ENCODE results near the gene FYTTD1.
"Not testable (repeated sequence)": the region's sequence is repeated elsewhere in the genome, so short reads cannot be mapped to it uniquely, and the experiment has no call there.

Gene FYTTD1

GRCh38 chr3:197730200-197730599 lies 19.5 kb upstream of the FYTTD1 start:
- TF ChIP-seq CTCF (IDR thresholded peaks at IDR 0.05; ENCODE audit: low read depth, low read length), result no peak
- DNase-seq (ENCODE audit: low read depth in 2 of 2), result peak; percentile 66 to 83
- no peak overlapping the region for H3K4me3 ChIP-seq (replicated peaks in 1 of 2; ENCODE audit: low read depth in 2 of 2, low read length in 2 of 2)

GRCh38 chr3:197730770-197731169 lies 18.9 kb upstream of the FYTTD1 start:
- DNase-seq (ENCODE audit: low read depth in 2 of 2); H3K4me3 ChIP-seq (replicated peaks in 1 of 2; ENCODE audit: low read depth in 2 of 2, low read length in 2 of 2): not testable (repeated sequence)

DNA sequence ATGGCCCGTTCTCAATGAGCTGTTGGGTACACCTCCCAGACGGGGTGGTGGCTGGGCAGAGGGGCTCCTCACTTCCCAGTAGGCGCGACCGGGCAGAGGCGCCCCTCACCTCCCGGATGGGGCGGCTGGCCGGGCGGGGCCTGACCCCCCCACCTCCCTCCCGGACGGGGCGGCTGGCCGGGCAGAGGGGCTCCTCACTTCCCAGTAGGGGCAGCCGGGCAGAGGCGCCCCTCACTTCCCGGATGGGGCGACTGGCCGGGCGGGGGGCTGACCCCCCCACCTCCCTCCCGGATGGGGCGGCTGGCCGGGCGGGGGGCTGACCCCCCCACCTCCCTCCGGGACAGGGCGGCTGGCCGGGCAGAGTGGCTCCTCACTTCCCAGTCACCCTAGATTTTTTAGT lies 18.2 kb upstream of the FYTTD1 start:
- H3K4me3 ChIP-seq (replicated peaks in 1 of 2; ENCODE audit: low read depth in 2 of 2, low read length in 2 of 2), result not testable (repeated sequence)

DNA sequence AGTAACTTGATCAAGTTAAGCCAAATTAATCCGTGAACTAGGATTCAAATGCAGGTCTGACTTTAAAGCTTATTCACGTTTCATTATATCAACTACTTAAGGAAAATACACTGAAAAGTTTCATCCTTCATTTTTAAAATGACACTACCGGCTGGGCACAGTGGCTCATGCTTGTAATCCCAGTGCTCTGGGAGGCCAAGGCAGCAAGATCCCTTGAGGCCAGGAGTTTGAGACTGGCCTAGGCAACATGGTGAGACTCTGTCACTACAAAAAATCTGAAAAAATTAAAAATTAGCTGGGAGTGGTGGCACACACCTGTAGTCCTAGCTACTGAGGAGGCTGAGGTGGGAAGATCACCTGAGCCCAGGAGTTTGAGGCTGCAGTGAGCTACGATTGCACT lies 16.6 kb upstream of the FYTTD1 start:
- no peak overlapping the region for H3K4me3 ChIP-seq (replicated peaks in 1 of 2; ENCODE audit: low read depth in 2 of 2, low read length in 2 of 2)
- DNase-seq (ENCODE audit: low read depth in 2 of 2), result no peak
- TF ChIP-seq CTCF (IDR thresholded peaks at IDR 0.05; ENCODE audit: low read depth, low read length), result no peak

More for the DNA sequence above, 18.2 kb upstream of the FYTTD1 start:
- DNase-seq (ENCODE audit: low read depth in 2 of 2), result not testable (repeated sequence)

- no peak for TF ChIP-seq CTCF (IDR thresholded peaks at IDR 0.05; ENCODE audit: low read depth, low read length)
- no peak for DNase-seq (ENCODE audit: low read depth in 2 of 2)
- H3K4me3 ChIP-seq (replicated peaks in 1 of 2; ENCODE audit: low read depth in 2 of 2, low read length in 2 of 2), result no peak overlapping the region
Observed at GRCh38 chr3:197734667-197735318, 14.9 kb upstream of the FYTTD1 start.

- DNase-seq (ENCODE audit: low read depth in 2 of 2), result peak in 1 of 2 donors; percentile 8
- no peak for TF ChIP-seq CTCF (IDR thresholded peaks at IDR 0.05; ENCODE audit: low read depth, low read length)
- H3K4me3 ChIP-seq (replicated peaks in 1 of 2; ENCODE audit: low read depth in 2 of 2, low read length in 2 of 2), result peak overlapping the region; percentile 73 to 84
Observed at GRCh38 chr3:197736010-197736490, 13.6 kb upstream of the FYTTD1 start.

- DNase-seq (ENCODE audit: low read depth in 2 of 2), result peak; percentile 92 to 96
- H3K4me3 ChIP-seq (replicated peaks in 1 of 2; ENCODE audit: low read depth in 2 of 2, low read length in 2 of 2), result peak within 1 kb of the TSS; percentile 73 to 84
- TF ChIP-seq CTCF (IDR thresholded peaks at IDR 0.05; ENCODE audit: low read depth, low read length), result no peak
Observed at GRCh38 chr3:197736491-197737318, 13.0 kb upstream of the FYTTD1 start, which contains the start of gene RUBCN. TSS of gene RUBCN (minus strand) at chr3:197736904. CDS start at chr3:197736719, 185 bp downstream.

Measured in cardiac fibroblast (primary cell).